NCI-H2196 treated with DMSO at 0.1 percent for 48 hours (cell line): ENCODE measurements around the gene ANKRD39.
A peak's percentile ranks its signal among the peaks of the same experiment; 100 is the strongest.
"Not testable (repeated sequence)": the region's sequence is repeated elsewhere in the genome, so short reads cannot be mapped to it uniquely, and the experiment has no call there.

Source experiments
- DNase-seq: peaks from one replicate; lab custom pipeline; 2025; ENCODE audit not compliant: unreplicated experiment; lab: John Stamatoyannopoulos, UW

ANKRD39 gene, protein sequence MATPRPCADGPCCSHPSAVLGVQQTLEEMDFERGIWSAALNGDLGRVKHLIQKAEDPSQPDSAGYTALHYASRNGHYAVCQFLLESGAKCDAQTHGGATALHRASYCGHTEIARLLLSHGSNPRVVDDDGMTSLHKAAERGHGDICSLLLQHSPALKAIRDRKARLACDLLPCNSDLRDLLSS

DNA sequence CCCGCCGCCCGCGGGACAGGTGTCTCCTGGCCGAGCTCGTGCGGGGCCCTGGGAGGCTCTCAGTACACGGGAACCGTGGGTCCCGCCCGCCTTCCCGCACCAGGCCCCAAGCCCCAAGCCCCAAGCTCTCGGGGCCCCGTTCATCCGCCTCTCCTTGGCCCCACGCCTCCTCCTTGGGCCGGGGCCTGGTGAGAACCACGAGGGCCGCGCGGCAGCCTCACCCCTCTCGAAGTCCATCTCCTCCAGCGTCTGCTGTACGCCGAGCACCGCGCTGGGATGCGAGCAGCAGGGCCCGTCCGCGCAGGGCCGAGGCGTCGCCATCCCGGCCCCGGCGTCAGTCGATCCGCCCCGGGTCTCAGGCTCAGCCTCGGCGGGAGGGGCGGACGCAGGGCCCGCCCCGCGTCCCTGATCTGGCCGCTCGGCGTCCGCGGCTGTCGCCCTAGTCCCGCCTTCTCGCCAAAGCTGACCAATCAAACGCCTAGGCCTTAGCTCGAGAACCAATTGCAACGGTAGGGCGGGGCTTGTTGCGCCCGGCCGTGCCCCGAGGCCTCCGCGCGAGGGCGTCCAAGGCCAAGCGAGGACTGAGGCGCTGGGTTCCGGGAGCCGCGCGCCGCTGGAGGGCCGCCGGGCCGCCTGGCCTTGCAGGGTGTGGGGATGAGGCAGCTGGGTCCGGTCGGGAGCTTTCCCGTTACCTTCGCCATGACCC, at the start of gene ANKRD39:
Gene ANKRD39 (minus strand): TSS at position 350 of the 706 bp plus-strand sequence. CDS start 29 bp downstream, at position 321.
- DNase-seq = peak; percentile 94

DNA sequence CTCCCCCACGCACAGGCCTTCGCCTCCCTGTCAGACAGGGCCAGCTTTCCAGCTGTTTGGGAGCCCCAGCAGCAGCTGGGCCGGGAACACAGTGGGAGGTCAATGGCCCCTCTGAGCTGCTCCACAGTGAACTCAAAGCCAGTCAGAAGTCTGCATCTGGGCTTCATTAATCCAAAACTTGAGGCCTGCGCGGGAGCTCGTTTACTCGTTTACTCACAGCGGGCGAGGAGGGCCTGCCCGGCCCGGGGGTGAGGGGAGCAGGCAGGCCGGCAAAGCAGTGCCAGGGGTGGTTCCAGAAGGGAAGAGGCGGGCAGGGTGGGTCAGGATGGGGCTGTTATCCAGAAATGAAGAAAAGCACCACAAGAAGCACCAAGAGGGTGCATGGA, 48.9 kb upstream of the ANKRD39 start:
- no peak for DNase-seq

DNA sequence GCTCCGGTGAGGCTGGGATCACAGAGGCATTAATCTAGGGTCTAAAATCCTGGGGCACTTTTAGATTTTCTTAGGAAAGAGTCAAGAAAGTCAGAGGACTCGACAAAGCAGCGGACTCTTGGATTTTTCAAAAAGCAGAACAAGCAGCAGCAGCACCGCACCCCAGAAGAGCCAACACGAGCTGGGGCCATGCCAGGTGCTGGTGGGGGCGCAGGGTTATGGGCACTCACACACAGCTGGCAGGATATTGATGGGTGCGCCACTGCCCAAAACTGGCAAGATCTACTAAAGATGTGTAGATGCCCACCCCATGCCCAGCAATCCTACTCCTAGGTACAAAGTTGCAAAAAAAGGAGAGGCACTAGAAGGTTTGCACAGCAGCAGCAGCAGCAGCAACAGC, 46.0 kb upstream of the ANKRD39 start:
- DNase-seq = no peak

DNA sequence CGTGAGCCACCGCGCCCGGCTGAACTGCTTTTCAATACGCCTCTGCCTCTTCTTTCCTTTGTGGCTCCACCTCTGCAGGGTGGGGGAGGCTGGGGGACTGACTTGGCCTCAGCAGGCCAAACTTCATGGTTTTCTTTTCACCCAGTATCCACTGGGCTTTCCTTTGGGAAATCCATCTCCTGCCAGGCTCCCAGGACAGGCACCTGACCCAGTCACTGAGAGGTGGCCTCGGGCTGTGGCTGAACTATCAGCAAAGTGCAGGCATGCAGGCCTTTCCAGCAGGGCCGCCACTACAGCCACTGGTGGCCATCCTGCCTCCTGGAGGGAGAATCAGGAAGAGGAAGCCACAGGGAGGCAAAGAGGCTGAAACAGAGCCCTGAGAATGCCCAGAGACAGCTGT, 45.5 kb upstream of the ANKRD39 start:
- no peak for DNase-seq

DNA sequence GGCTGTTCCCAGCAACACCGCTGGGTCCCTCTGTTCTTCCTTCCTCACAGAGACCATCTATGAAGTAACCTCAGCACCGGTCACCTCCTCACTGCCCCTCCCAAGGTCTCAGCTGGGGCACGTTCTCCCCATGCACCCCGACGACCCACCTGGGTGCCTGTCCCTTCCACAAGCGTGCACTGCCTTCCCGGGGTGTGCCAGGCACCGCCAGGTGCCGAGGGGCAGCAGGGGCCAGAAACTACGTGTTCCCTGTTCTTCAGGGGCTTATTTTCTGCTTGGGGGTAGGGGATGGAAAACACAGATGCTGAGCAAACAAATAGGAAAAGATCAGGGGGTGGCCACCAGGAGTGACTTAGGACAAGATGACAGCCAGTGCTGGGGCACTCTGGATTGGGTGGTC, 42.4 kb upstream of the ANKRD39 start:
- no peak for DNase-seq

DNA sequence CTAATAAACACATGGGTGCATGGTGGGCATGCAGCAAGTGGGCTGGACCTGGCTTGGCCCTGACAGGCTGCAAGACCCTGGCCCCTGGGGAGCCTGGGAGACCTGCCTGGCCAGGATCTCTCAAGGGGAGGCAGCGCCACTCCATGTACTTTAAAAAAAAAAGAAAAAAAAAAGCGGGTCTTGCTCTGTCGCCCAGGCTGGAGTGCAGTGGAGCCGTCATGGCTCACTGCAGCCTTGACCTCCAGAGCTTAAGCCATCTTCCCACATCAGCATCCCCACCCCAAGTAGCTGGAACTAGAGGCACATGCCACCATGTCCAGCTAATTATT, 41.6 kb upstream of the ANKRD39 start:
- no peak for DNase-seq

DNA sequence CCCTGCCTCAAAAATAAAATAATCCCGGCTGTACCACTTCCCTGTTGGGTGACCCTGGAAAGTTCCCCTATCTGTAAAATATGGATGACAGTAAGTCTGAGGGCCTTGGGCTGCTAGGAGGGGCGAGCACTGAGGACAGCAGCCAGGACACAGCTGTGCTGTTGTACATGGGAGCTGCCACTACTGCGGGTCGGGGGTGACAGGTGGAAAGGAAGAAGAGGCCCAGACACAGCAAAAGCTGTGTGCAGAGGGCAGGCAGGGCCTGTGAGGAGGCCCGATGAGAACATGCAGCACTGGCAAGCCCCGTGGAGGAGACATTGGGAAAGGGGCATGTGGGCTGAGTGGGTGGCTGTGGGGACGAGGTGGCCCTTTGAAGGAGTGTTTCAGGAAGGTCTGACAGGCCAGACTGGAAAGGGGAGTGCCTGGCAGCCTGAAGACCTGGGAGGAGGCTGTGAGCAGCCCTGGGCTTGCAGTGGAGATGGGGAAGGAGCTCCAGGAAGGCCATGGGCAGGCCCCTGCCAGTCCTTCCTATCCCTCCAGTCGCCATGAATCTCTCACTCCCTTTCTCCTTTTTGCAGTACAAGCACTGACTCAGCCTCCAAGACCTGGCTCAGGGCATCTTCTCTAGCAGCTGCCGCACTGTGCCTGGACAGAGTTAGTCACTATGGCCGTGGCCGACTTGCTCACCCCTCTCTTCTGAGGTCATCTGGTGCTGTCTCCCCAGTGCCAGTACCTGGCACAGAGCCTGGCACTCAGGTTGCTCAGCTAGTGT, 41.0 kb upstream of the ANKRD39 start:
- DNase-seq = no peak

DNA sequence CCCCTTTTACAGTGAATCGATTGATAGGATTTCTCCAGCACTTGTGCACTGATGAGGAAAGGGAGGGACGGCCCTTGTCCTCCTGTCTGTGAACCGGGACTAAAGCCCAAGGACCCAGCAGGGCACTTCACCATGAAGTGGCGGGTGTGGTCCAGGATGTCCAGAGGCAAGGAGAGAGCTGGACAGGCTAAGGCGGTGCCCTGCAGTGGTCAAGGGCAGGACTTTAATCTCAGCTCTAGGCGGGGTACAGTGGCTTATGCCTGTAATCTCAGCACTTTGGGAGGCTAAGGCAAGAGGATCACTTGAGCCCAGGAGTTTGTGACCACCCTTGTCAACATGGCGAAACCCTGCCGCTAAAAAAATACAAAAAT, 40.3 kb upstream of the ANKRD39 start:
- no peak for DNase-seq

DNA sequence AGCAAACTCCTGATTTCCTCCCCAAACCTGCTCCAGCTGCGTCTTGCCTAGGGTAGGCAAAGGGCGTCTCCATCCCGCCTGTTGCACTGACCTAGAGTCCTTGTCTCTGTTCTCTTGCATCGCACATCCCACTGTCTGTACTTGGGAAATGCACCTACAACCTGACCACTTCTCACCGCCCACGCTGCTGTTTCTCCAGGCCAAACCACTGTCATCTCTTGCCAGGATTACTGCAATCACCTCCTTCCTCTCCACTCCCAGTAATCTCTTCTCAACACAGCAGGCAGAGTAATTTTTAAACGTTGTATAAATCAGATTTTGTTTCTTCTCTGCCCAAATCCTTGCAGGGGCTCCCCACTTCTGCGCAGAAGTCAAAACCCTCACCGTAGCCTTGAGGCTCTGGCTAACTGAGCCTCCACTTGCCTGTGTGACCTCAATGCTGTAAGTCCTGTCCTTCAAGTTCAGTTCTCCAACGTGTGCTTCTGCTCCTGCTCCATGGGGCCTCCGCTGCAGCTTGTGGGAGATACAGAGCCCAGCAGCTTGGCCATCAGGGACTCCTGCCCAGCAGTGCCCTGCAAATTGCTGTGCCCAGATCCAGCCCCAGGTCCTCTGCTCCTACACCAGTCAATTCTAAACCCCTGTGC, 39.8 kb upstream of the ANKRD39 start:
- no peak for DNase-seq

DNA sequence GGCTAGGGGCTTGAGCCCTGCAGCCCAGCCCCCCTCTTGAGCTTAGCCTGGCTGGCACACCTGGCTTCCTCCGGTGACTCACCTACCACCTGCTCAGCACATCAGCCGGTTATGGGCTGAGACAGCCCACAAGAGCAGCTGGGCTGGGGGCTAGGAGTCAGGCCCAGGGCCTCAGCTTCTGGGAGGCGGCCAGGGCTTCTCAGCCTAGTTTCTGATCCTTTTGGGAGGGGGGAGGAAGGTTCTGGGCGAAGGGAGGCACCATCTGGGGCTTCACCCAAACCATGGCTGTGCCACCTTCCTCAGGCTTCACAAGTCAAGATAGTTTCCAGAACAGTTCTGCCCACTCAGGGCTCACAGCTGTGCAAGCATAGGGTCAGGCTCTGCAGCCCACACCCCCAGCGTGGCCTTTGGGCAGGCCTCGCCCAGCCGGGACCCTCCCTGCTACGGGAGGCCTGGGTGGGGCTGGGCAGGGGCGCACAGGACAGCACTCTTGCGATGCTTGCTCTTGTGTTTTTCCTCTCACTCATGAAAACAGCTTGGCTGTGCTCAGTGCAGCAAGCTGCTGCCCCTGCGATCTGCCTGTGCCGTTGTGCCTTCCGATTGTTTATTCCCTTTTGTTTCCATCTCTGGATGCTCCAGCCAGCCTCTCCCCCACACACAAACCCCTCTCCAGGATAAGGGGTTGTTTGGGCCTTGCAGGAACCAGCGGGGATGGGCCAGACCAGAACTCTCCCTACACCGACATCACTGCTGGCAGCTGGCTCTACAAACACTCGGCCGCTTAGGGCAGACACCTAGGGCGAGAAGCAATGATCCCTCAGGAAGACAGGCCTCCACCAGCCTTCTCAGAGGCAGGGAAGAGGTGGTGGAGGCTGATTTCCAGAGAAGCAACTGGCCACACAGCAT, 38.2 kb upstream of the ANKRD39 start:
- DNase-seq = no peak

DNA sequence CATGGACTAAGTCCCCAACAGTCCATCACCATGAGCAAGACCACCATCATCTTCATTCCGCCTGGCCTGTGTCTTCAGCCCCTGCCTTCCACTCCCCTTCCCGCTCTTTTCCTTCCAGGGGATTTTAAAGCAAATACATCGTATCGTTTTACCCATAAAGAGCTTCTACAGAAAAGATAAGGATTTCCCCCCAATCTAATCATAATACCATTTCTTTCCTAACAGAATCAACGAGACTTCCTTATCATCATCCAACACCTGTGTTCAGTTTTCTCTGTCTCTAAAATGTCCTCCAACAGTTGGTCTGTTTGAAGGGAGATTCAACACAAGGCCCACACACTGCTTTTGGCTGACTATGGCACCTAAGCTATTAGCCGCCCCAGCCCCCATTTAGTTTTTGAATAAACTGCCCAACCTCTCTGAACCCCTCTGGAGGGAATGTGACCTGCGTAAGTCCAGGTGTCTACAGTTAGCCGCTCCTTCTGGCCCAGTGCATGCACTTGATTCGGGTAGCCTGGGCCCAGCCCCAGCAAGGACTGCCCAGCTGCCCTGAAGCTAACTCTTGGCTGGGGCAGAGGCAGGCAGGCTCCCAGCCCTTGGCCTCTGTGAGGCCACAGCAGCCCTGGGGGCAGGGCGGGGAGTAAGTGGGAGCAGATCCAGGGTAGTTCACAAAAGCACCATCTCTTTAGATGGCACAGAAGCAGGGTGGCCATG, 37.4 kb upstream of the ANKRD39 start:
- peak; percentile 89 for DNase-seq

DNA sequence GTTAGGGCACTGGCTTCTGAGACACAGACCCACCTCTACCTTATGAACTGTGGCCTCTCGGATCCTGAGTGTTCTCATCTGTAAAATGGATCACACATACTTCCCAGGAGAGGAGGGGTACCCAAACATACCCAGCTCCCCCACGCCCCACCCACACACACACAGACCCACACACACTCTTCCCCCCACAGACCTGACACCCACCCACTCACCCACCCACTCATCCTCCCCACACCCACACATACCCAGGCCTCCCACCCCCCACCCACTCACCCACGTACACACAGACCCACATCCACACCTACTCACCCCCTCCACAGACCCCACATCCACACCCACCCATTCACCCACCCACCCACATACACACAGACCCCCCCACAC, 36.3 kb upstream of the ANKRD39 start:
- DNase-seq = no peak

DNA sequence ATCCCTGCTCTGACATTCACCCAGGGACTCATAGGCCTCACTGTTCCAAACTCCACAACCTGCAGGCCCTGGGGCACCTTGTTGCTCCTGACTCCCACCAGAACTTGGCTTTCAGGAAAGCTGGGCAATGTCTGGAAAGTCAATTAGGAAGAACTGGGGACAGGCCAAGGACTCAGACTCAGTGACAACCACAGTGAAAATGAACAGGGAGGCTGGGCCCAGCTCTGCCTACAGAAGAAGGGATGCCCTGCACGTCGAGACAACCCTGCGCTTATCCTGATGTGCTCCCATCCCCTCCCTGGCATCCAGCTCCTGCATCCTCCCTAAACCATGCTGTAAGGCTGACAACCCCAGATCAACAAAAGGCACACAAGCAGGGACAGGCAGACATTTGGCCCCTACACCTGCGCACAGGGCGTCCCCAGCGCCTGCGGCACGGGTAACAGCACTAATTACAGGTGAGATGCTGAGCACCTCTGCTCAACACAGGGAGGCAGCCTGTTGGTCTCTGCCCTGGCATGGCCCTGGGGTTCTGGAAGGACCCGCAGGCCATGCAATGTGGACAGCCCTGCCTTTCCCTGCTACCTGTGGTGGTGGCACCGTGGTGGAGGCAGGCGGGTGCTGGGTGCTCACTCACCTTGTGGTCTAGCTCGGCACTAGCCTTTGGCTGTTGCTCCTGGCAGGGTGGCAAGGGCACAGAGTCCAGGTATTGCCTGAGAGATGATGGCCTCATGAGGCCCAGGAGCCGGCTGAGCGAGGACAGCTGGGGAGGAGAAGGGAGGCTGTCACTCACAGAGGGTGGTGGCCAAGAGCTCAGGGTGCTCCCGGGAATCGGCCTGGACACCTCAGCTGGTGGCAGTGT, 35.7 kb upstream of the ANKRD39 start:
- no peak for DNase-seq

DNA sequence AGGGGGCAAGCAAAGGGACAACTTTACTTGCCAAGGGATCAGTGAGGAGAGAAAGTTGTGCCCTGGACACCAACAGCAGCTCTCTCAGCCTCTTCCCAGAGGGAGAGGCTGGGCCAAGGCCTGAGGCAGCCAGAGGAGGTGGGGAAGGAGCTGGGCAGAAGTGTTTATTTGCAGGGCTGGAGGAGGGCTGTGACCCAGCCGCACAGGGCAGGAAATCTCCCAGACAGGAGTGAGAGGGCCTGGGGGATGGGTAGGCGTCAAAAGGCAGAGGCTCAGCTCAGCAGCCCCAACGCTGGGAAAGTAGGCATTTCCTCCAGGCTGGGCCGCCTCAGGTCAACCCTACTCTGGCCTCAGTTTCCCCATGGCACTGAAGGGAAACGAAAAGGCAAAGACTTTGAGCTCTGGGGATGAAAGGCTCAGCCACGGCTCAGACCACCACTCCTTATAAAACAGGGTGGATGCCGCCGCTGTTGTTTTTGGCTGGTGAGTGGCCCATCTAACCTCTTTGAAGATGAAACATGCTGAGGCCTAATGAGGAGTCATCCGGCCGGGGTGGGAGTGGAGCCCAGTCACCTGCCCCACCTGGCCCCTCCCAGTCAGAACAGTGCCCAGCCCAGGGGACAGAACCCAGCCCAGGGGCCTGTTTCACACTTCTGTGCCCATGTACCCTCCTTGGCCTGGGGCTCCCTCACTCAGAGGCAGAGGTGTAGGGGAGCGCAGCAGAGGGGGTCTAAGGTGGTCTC, 33.9 kb upstream of the ANKRD39 start:
- DNase-seq = peak; percentile 50

DNA sequence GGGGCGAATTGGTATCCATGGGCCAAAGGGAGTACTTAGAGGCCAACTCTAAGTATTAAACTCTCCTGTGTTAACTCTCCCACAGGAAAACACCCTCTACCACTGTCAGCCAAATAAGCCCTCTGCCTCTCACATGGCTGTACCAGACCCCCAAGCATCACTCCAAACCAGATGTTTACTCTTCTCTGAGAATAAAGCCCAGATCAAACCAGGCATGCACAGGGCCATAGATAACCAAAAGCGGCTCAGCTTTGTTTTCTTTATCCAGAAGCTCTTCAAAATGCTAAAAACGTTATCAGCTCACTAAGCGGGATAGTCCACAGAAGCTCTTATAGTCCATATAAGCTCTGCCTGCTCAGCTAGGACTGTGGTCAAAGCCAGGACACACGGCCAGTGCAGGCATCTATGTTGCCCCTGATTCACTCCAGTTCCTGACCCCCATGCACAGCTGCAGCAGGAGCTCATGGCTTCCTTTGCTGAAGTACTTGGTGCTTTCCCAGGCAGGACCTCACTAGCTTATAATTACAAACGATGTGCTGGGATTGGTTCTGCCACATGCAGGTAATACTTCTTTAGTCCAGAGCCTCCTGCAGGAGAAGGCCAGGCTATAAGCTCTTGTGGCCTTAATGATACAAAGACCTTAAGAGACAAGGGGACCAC, 33.0 kb upstream of the ANKRD39 start:
- DNase-seq = no peak

DNA sequence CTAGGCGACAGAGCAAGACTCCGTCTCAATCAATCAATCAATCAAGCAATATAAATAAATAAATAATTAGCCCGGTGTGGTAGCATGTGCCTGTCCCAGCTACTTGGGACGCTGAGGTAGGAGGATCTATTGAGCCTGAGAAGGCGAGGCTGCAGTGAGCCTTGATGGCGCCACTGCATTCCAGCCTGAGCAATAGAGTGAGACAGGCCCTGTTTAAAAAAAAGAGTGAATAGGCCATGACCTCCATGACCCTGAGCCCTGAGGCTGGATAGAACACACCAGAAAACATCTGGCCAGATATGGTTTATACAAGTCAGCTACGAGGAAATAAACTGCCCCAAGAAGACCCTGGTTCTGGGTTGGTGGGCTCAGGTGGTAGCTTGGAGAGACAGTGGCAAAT, 32.4 kb upstream of the ANKRD39 start:
- no peak for DNase-seq

DNA sequence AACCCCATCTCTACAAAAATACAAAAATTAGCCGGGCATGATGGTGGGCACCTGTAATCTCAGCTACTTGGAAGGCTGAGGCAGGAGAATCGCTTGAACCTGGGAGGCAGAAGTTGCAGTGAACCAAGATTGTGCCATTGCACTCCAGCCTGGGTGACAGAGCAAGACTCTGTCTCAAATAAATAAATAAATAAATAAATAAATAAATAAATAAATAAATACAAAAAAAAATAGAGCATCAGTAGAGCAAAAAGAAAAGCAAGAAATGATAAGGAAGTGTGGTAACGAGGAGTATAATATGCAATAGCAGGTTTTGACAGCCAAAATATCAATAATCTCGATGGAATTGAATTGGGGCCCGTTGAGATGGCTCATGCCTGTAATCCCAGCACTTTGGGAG, 31.7 kb upstream of the ANKRD39 start:
- DNase-seq = not testable (repeated sequence)
